ENCODE measurements around the gene OR2V1.
"Not testable (repeated sequence)": the region's sequence is repeated elsewhere in the genome, so short reads cannot be mapped to it uniquely, and the experiment has no call there.

The OR2V1 gene

DNA sequence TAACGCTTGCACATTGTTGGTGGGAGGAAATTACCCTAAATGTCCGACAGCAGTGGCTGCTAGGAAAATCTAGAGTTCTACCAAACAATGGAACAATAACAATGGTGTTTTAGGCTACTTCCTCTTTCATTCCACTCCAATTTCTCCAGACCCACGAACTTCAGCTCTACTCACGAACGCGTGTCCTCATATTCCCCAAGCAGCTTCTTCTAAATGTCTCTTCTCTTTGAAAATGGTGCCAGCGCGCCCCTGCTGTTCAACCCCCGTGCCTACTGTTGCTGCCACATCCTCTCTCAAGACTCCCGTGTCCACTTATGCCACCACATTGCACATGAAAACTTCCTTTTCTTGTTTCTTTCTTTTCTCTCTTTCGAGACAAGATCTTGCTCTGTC, 42.1 kb upstream of the OR2V1 start:
- Histone ChIP-seq H3K9me3 (ENCODE audit: control insufficient read depth, low read length) (no peaks in the 10 kb centered on the region), H3K9ac (no peak overlapping the region), H3K36me3 (ENCODE audit: control insufficient read depth, insufficient read depth, low read length) (no peaks in the 10 kb centered on the region), H3K27me3 (ENCODE audit: control insufficient read depth, insufficient read depth, low read length) (peaks cover 14% of the 10 kb centered on the region), H3K4me3 (ENCODE audit: low read depth, low read length) (no peak overlapping the region), H3K27ac (no peak overlapping the region), H3K79me2 (no peaks in the 10 kb centered on the region), H3K4me2 (ENCODE audit: low read length) (no peak overlapping the region), H2AFZ (no peak overlapping the region), H3K4me1 (no peaks in the 10 kb centered on the region)
- TF ChIP-seq, protein P1, sequence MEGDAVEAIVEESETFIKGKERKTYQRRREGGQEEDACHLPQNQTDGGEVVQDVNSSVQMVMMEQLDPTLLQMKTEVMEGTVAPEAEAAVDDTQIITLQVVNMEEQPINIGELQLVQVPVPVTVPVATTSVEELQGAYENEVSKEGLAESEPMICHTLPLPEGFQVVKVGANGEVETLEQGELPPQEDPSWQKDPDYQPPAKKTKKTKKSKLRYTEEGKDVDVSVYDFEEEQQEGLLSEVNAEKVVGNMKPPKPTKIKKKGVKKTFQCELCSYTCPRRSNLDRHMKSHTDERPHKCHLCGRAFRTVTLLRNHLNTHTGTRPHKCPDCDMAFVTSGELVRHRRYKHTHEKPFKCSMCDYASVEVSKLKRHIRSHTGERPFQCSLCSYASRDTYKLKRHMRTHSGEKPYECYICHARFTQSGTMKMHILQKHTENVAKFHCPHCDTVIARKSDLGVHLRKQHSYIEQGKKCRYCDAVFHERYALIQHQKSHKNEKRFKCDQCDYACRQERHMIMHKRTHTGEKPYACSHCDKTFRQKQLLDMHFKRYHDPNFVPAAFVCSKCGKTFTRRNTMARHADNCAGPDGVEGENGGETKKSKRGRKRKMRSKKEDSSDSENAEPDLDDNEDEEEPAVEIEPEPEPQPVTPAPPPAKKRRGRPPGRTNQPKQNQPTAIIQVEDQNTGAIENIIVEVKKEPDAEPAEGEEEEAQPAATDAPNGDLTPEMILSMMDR (IDR thresholded peaks at IDR 0.05) = no peak

DNA sequence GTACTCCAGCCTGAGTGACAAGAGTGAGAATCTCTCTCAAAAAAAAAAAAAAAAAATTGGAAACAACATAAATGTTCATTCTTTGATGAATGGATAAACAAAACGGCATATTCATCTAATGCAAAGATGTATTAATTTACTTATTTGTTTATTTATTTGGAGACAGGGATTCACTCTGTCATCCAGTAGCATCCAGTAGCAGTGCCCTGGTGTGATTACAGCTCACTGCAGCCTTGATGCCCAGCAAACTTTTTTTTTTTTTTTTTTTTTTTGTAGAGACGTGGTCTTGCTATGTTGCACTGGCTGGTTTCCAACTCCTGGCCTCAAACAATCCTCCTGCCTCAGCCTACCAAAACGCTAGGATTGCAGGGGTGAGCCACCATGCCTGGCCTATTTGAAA, 40.8 kb upstream of the OR2V1 start:
- Histone ChIP-seq H3K4me3 (ENCODE audit: low read depth, low read length) (no peak overlapping the region), H3K27ac (no peak overlapping the region), H3K9me3 (ENCODE audit: control insufficient read depth, low read length) (no peaks in the 10 kb centered on the region), H3K4me1 (no peaks in the 10 kb centered on the region), H3K4me2 (ENCODE audit: low read length) (no peak overlapping the region), H3K79me2 (no peaks in the 10 kb centered on the region), H3K27me3 (ENCODE audit: control insufficient read depth, insufficient read depth, low read length) (peaks cover 14% of the 10 kb centered on the region), H3K36me3 (ENCODE audit: control insufficient read depth, insufficient read depth, low read length) (no peaks in the 10 kb centered on the region), H2AFZ (no peak overlapping the region), H3K9ac (no peak overlapping the region)
- TF ChIP-seq, protein P1 (IDR thresholded peaks at IDR 0.05) = no peak

DNA sequence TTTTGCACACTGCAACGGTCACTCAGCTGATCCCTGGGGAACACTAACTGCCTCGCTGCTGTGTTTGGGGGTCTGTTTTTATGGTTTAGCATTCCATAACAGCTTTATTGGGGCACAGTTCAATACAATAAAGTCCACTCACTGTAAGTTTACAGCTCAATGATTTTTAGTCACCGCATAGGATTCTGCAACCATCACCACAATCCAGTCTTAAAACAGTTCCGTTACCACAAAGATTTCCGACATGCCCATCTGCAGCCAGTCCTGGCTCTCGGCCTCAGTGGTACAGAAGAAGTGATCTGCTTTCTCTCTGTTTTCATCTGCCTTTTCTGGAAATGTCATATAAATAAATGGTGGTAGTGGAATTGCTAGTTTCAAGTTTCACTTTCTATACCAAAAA, 40.0 kb upstream of the OR2V1 start:
- Histone ChIP-seq H3K27me3 (ENCODE audit: control insufficient read depth, insufficient read depth, low read length) (peaks cover 14% of the 10 kb centered on the region), H3K36me3 (ENCODE audit: control insufficient read depth, insufficient read depth, low read length) (no peaks in the 10 kb centered on the region), H3K27ac (no peak overlapping the region), H3K9ac (no peak overlapping the region), H3K4me3 (ENCODE audit: low read depth, low read length) (no peak overlapping the region), H3K79me2 (no peaks in the 10 kb centered on the region), H3K4me1 (no peaks in the 10 kb centered on the region), H3K9me3 (ENCODE audit: control insufficient read depth, low read length) (no peaks in the 10 kb centered on the region), H2AFZ (no peak overlapping the region), H3K4me2 (ENCODE audit: low read length) (no peak overlapping the region)
- TF ChIP-seq, protein P1 (IDR thresholded peaks at IDR 0.05) = no peak

DNA sequence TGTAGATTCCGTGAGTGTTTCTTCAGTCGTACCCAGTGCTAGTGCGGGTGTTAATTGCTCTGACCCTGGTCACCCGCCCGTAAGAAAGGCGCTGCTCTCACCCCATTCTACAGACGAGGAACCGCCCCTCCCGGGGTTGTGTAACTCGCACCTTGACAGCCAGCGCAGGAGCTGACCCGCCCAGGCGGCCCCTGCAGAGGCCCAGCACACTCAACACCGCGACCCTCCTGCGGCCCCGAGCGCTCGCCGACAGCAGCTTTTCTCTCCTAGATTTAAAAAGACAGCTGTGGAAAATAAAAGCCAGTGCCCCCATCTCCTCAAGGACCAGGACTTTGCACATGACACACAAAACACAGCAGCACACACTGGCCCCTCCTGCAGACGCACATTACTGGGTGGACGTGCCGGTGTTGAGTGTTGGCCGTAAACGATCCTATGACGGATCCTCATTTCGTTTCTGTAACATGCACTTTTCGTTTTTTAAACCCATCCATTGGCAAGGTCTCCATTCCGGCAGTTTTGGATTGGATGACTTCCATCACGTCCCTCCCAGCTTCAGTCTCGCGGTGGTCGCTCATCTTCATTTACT, 39.4 kb upstream of the OR2V1 start:
- TF ChIP-seq, protein P1 (IDR thresholded peaks at IDR 0.05) = no peak
- Histone ChIP-seq H3K9ac (no peak overlapping the region), H3K27ac (no peak overlapping the region), H2AFZ (no peak overlapping the region), H3K27me3 (ENCODE audit: control insufficient read depth, insufficient read depth, low read length) (peaks cover 14% of the 10 kb centered on the region), H3K4me1 (no peaks in the 10 kb centered on the region), H3K9me3 (ENCODE audit: control insufficient read depth, low read length) (no peaks in the 10 kb centered on the region), H3K36me3 (ENCODE audit: control insufficient read depth, insufficient read depth, low read length) (no peaks in the 10 kb centered on the region), H3K79me2 (no peaks in the 10 kb centered on the region), H3K4me2 (ENCODE audit: low read length) (no peak overlapping the region), H3K4me3 (ENCODE audit: low read depth, low read length) (no peak overlapping the region)

DNA sequence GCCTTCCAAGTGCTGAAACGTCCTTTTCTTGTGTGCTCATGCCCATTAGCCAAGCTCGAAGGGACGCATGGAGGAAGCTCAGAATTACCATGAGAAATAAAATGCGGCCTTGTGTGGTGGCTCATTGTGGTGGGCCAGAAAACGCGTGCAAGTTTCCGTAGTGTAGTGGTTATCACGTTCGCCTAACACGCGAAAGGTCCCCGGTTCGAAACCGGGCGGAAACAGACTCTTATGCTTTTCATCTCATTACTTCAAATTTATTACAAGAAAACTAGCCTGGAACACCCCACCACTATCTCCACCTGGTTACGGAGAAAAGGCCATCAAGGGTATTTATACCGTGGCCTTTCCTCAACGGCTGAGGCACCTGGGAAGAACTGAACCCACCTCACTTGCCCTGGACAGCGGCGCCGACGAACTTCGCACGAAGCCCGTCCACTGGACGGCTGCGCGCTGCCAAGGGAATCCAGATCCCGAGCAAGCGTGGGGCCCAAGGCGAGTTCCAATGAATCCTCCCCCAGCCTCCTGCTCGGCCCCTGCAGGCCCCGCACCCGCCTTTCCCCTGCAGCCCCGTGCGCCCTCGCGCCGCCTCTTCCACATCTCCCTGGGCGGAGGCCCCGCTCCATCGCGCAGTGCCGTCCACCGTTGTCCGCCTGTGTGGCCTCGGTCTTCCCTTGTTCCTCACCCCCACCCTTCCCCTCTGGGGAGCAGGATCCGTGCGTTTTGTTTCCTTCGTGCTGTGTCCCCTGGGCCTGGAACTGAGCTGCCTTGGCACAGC, 38.7 kb upstream of the OR2V1 start:
- H3K79me2 ChIP-seq; H3K9ac ChIP-seq; H3K9me3 ChIP-seq (ENCODE audit: control insufficient read depth, low read length); H3K27ac ChIP-seq; H2AFZ ChIP-seq; H3K4me3 ChIP-seq (ENCODE audit: low read depth, low read length); H3K4me2 ChIP-seq (ENCODE audit: low read length); H3K36me3 ChIP-seq (ENCODE audit: control insufficient read depth, insufficient read depth, low read length); H3K4me1 ChIP-seq: not testable (repeated sequence)
- H3K27me3 ChIP-seq (ENCODE audit: control insufficient read depth, insufficient read depth, low read length) = peaks cover 16% of the 10 kb centered on the region
